ENCODE data around the gene ERICH6. TPM values are rescaled to one million over a fixed set of nuclear protein-coding genes. Genes with fewer than 3 reads are reported as not detected.

Gene ERICH6
- total RNA-seq, 1 donor from 2014 or later = not detected

- H3K27ac ChIP-seq = no peak overlapping the region
- intact Hi-C loops (cut with DNase I) = no loop called here
- H3K4me3 ChIP-seq = no peak overlapping the region
- TF ChIP-seq, protein P1, sequence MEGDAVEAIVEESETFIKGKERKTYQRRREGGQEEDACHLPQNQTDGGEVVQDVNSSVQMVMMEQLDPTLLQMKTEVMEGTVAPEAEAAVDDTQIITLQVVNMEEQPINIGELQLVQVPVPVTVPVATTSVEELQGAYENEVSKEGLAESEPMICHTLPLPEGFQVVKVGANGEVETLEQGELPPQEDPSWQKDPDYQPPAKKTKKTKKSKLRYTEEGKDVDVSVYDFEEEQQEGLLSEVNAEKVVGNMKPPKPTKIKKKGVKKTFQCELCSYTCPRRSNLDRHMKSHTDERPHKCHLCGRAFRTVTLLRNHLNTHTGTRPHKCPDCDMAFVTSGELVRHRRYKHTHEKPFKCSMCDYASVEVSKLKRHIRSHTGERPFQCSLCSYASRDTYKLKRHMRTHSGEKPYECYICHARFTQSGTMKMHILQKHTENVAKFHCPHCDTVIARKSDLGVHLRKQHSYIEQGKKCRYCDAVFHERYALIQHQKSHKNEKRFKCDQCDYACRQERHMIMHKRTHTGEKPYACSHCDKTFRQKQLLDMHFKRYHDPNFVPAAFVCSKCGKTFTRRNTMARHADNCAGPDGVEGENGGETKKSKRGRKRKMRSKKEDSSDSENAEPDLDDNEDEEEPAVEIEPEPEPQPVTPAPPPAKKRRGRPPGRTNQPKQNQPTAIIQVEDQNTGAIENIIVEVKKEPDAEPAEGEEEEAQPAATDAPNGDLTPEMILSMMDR (IDR thresholded peaks at IDR 0.05) = no peak
- TF ChIP-seq POLR2AphosphoS5 (IDR thresholded peaks at IDR 0.05; ENCODE audit: insufficient read depth in 1 of 2, low read depth in 1 of 2) (no peak), POLR2A (IDR thresholded peaks at IDR 0.05) (no peak)
- no peaks in the 10 kb centered on the region for H3K27me3 ChIP-seq
- DNase-seq (ENCODE audit: extremely low spot score in 2 of 2) = peak in 1 of 2 donors; percentile 64
- no peaks in the 10 kb centered on the region for H3K9me3 ChIP-seq
- peaks cover 57% of the 10 kb centered on the region for H3K4me1 ChIP-seq
- no peaks in the 10 kb centered on the region for H3K36me3 ChIP-seq
Observed at GRCh38 chr3:150734795-150735119, 31.0 kb upstream of the ERICH6 start.

GRCh38 chr3:150733936-150734794, 30.4 kb upstream of the ERICH6 start:
- Histone ChIP-seq H3K4me3 (no peak overlapping the region), H3K27me3 (no peaks in the 10 kb centered on the region), H3K4me1 (peaks cover 51% of the 10 kb centered on the region), H3K27ac (no peak overlapping the region), H3K9me3 (no peaks in the 10 kb centered on the region), H3K36me3 (no peaks in the 10 kb centered on the region)
- intact Hi-C loops (cut with DNase I) = no loop called here
- TF ChIP-seq POLR2AphosphoS5 (IDR thresholded peaks at IDR 0.05; ENCODE audit: insufficient read depth in 1 of 2, low read depth in 1 of 2) (no peak), POLR2A (IDR thresholded peaks at IDR 0.05) (no peak)
- TF ChIP-seq, protein P1 (IDR thresholded peaks at IDR 0.05) = no peak
- peak in 1 of 2 donors; percentile 79 for DNase-seq (ENCODE audit: extremely low spot score in 2 of 2)

DNA sequence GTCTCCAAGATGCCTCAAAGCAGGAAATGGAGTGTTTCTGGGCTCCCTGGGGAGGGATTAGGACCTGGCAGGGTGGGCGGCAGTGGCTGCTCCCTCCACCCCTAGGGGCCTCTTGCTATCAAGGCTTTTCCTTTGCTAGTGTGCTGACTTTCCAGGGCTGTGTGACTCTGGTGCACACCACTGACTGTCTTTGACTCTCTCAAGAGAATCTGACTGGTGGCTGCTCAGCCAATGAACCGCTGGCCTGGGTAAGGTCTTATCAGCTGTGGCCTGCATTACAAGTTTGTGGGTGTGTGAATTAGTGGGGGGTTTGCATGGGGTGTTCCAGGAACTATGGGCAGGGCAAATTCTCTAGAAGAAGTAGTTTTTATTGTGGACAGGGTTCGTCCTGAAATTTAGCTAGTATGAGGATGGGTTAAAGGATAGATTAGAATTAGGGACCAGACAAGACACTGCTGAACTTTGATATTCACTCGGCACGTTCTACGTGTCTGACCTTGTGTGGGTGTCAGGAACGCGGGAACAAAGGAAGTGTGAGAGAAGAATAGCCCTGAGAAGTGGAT, 29.7 kb upstream of the ERICH6 start:
- H3K9me3 ChIP-seq = no peaks in the 10 kb centered on the region
- H3K4me3 ChIP-seq = no peak overlapping the region
- peak in 1 of 2 donors; percentile 40 for DNase-seq (ENCODE audit: extremely low spot score in 2 of 2)
- no peak overlapping the region for H3K27ac ChIP-seq
- intact Hi-C loops (cut with DNase I) = no loop called here
- H3K4me1 ChIP-seq = peaks cover 45% of the 10 kb centered on the region
- no peaks in the 10 kb centered on the region for H3K27me3 ChIP-seq
- H3K36me3 ChIP-seq = no peaks in the 10 kb centered on the region
- TF ChIP-seq POLR2A (IDR thresholded peaks at IDR 0.05) = no peak
- TF ChIP-seq, protein P1 (IDR thresholded peaks at IDR 0.05) = no peak

DNA sequence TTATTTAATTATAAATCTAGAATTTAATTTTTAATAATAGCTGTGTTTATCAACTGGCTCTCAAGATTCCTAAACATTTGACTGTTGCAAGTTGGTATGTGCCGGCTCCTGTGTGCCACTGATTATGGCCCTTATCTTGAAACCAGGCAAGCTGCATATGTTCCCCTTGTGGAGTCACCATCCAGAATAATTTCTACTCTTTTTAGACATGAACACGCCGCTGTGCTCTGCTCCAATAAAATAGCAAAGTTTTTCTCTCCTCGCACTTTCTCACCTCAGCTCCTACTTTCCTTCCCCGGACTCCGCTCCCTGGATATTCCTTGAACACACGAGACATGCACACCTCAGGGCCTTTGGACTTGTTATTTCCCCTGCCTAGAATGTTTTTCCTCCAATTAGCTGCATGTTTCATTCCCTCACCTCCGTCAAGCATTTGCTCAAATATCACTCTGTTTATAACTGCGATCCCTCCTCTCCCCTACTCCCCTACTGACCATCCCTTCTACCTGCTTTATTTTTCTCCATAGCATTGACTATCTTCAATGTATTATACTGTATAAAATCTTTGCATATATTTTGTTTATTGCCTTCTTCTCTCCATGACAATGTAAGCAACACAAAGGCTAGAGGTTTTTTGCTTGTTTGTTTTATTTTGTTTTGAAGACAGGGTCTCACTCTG, 26.1 kb upstream of the ERICH6 start:
- Histone ChIP-seq H3K27ac (no peak overlapping the region), H3K36me3 (no peaks in the 10 kb centered on the region), H3K27me3 (no peaks in the 10 kb centered on the region), H3K4me3 (no peak overlapping the region), H3K4me1 (peaks cover 23% of the 10 kb centered on the region), H3K9me3 (no peaks in the 10 kb centered on the region)
- TF ChIP-seq POLR2A (IDR thresholded peaks at IDR 0.05) (no peak), POLR2AphosphoS5 (IDR thresholded peaks at IDR 0.05; ENCODE audit: insufficient read depth in 1 of 2, low read depth in 1 of 2) (no peak)
- TF ChIP-seq, protein P1 (IDR thresholded peaks at IDR 0.05) = no peak
- intact Hi-C loops (cut with DNase I) = no loop called here
- no peak for DNase-seq (ENCODE audit: extremely low spot score in 2 of 2)
